Stimulated activated CD4-positive, alpha-beta T cell treated with anti-CD3 and anti-CD28 coated beads, Interleukin-1b, Interleukin-23, amount 100 ng/mL, for 4 hours (primary cell): ENCODE results near the gene C19orf25.

Experiments used
- DNase-seq, 2 donors: peaks; one replicate each; pipeline ENCODE4 v3.0.0-alpha.2; 2020; ENCODE audit warnings: low read depth in 2 of 2

The C19orf25 gene

GRCh38 chr19:1433119-1434039, 45.6 kb downstream of the C19orf25 start:
- DNase-seq, result no peak

DNA sequence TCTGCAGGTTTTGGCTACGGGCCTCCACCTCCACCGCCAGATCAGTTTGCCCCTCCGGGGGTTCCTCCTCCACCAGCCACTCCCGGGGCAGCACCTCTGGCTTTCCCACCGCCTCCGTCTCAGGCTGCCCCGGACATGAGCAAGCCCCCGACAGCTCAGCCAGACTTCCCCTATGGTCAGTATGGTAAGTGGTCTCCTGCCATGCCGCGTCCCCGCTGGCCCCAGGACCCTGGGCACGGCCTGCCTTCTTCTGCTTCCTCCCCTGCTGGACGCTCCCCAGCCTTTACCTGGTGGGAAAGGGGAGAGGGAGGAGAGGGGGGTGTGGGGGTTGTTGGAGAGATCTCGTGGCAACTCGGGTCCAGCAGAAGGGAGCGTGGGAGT, 46.5 kb downstream of the C19orf25 start:
- DNase-seq, result no peak

- DNase-seq, result no peak
Observed at GRCh38 chr19:1431759-1432506, 47.1 kb downstream of the C19orf25 start.

DNA sequence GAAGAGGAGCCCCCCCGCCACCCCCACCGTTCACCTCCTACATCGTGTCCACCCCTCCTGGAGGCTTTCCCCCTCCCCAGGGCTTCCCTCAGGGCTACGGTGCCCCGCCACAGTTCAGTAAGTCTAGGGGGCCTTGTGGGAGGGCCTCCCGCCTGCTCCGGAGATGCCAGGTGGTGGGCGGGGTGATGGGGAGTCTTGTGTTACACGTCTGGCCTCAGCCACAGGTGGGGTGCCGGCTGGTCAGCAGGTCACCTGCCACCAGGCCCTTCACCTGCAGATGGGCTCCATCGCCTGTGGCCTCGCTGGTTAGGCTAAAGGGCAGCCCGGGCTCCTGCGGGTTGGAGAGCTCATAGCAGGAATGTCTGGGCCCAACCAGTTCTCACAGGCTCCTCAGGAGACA, 48.8 kb downstream of the C19orf25 start:
- DNase-seq, result no peak

GRCh38 chr19:1429750-1430149, 49.3 kb downstream of the C19orf25 start:
- no peak for DNase-seq

DNA sequence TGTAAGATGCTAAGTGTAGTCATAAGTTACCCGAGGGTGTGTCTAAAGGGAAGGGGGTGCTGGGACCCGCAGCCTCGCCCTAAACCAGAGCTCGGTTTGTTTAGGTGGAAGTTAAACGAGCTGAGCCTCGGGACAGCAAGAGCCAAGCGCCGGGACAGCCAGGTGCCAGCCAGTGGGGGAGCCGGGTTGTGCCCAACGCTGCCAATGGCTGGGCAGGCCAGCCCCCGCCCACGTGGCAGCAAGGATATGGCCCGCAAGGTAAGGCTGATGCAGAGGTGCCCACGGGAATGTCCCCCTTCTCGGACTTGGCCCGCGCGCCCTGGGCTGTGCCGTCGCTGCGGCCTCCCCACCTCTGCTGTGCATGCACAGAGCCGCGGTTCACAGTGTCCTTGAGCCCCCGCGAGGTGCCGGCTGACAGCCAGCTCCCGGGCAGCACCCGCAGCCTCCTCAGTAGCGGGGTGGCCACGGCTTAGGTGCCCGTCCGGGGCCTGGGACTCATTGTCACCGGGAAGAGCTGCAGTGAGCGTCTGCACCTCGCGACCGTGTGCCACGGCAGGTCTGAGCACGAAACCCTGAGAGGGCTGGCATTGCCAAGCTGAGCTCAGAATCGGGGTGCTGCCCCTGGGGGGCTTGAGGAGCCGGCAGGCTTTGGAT, 50.1 kb downstream of the C19orf25 start:
- DNase-seq, result no peak

- no peak for DNase-seq
Observed at GRCh38 chr19:1427221-1427920, 51.6 kb downstream of the C19orf25 start.

DNA sequence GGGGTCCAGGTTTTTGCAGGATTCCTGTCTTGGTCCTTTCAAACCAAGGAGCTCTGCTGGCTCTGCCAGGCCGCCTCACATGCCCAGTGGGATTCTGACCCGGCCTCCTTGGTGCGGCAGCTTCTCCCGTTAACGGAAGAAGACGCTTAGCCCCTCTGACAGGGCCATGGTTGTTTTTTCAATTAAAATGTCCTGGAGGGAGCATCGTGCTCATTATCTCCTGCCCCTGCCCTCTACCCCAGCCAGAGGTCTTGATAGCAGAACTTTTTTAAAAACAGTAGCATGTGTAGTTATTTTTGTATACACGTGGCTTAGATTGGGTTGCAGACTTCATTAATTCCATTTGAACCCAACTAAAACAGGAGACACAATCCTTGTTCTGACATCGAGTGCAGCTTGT, 52.3 kb downstream of the C19orf25 start:
- no peak for DNase-seq

DNA sequence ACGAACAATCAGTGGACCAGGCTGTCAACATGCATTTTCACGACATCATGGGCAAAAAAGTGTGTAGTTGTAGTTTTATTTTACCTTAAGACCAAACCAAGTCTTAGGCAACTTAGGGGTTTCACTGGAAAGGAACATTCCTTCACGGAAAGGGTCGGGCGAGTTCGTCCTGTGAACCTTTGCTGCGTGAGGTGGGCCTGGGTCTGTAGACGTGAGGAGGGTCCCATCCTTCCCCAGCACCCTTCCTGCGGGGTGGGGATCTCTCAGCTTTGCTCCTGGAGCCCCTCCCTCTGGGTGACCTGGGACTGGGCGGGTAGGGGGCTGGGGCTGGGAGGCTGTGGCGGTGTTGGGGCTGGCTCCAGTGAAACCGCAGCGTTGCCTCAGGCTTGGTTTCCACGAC, 53.1 kb downstream of the C19orf25 start:
- no peak for DNase-seq

GRCh38 chr19:1425102-1425837, 53.7 kb downstream of the C19orf25 start:
- DNase-seq, result no peak

- DNase-seq, result no peak
Observed at GRCh38 chr19:1424192-1424955, 54.6 kb downstream of the C19orf25 start.

DNA sequence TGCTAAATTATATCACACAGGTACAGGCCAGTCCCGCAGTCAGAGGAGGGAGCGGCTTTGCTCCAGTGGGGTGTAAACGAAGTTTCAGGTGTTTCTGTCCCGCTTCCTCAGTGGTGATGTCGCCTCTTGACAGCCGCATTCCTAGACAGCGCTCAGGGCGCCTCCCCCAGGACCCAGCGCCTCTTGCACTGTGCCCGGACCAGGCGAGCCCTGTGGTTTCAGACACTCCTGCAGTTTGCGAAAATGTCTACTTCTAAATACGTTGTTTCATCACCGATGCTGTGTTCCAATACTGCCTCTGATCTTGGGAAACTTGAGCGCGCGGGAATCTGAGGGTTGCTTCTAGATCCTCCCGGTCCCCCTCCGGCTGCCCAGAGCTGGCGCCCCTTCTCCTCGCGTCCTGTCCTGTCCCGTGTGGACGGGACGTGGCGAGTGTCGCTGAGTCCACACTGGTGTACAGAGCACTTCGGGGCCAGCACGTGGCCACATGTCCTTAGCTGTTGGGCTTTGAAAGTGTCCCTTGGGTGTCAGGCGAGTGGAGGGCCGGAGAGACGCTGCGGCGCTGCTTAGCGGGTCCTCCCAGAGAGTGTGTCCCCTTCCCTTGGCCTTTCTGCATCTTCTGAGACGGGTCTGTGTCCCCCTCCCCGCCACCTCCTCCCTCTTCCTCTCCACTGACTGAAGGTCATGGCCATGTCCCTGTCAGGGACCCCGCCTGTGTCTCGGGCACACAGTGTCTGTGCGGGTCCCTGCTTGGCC, 55.4 kb downstream of the C19orf25 start:
- no peak for DNase-seq
